ENCODE data around the gene USP5. TPM values are rescaled to one million over a fixed set of nuclear protein-coding genes. Genes with fewer than 3 reads are reported as not detected.
"Not testable (repeated sequence)": the region's sequence is repeated elsewhere in the genome, so short reads cannot be mapped to it uniquely, and the experiment has no call there.

The USP5 gene
- total RNA-seq, 1 experiment from 2014 or later: 230 TPM

GRCh38 chr12:6873094-6874014, 21.4 kb downstream of the USP5 start, which contains the start of gene SPSB2:
SPSB2 (minus strand) TSS chr12:6873303; CDS start chr12:6872901, 402 bp downstream.
- TF ChIP-seq, protein P1, sequence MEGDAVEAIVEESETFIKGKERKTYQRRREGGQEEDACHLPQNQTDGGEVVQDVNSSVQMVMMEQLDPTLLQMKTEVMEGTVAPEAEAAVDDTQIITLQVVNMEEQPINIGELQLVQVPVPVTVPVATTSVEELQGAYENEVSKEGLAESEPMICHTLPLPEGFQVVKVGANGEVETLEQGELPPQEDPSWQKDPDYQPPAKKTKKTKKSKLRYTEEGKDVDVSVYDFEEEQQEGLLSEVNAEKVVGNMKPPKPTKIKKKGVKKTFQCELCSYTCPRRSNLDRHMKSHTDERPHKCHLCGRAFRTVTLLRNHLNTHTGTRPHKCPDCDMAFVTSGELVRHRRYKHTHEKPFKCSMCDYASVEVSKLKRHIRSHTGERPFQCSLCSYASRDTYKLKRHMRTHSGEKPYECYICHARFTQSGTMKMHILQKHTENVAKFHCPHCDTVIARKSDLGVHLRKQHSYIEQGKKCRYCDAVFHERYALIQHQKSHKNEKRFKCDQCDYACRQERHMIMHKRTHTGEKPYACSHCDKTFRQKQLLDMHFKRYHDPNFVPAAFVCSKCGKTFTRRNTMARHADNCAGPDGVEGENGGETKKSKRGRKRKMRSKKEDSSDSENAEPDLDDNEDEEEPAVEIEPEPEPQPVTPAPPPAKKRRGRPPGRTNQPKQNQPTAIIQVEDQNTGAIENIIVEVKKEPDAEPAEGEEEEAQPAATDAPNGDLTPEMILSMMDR (IDR thresholded peaks at IDR 0.05; ENCODE audit: insufficient read depth in 1 of 2, low read depth in 1 of 2, low read length in 1 of 2, severe bottlenecking in 1 of 2, unreplicated experiment in 1 of 2): no peak

GRCh38 chr12:6874015-6874368, 22.0 kb downstream of the USP5 start:
- H3K4me3 ChIP-seq (ENCODE audit: low read depth, low read length): peak overlapping the region; percentile 89
- Mint-ChIP-seq H3K4me3 (ENCODE audit: unreplicated experiment) (peak overlapping the region; percentile 98), H3K36me3 (ENCODE audit: insufficient read depth, unreplicated experiment) (peaks cover 83% of the 10 kb centered on the region), H3K4me1 (ENCODE audit: low read depth, unreplicated experiment) (peaks cover 40% of the 10 kb centered on the region), H3K27ac (ENCODE audit: unreplicated experiment) (peak overlapping the region; percentile 95)
- BruUV-seq (replicated peaks); H3K36me3 ChIP-seq (ENCODE audit: control insufficient read depth, insufficient read depth, low read length); DNase-seq; H3K9me3 Mint-ChIP-seq (ENCODE audit: unreplicated experiment); intact Hi-C loops (cut with micrococcal nuclease; ENCODE audit: unreplicated experiment); H3K9me3 ChIP-seq; H3K27me3 Mint-ChIP-seq (ENCODE audit: insufficient read depth, unreplicated experiment); H3K27me3 ChIP-seq (replicated peaks; ENCODE audit: control insufficient read depth, insufficient read depth, low read length): not testable (repeated sequence)
- peaks cover 21% of the 10 kb centered on the region for H3K4me1 ChIP-seq
- ChIA-PET POLR2A (interaction anchor here (0.5 to 3.4 kb wide), 2 partner anchors 17 to 384 kb away, joined by 4 to 56 read pairs; no protein-coding TSS in a partner anchor), CTCF (interaction anchor here (0.6 to 3.5 kb wide), 4 partner anchors 18 to 88 kb away, joined by 4 to 87 read pairs (median 42); partner anchors contain the start of genes CDCA3 and USP5)

More at GRCh38 chr12:6873094-6874014, 21.4 kb downstream of the USP5 start, which contains the start of gene SPSB2:
- BruUV-seq (replicated peaks): no TSS peak
- H3K4me3 ChIP-seq (ENCODE audit: low read depth, low read length): peak within 1 kb of the TSS; percentile 89
- H3K27me3 ChIP-seq (replicated peaks; ENCODE audit: control insufficient read depth, insufficient read depth, low read length): no peaks in the 10 kb centered on the region
- DNase-seq: peak; percentile 100
- ChIA-PET POLR2A (interaction anchor here (0.5 to 3.7 kb wide), 16 partner anchors 9 to 184 kb away, joined by 3 to 56 read pairs (median 6); partner anchors contain the start of genes C12orf57, CDCA3, COPS7A and MLF2), CTCF (interaction anchor here (0.6 to 3.5 kb wide), 30 partner anchors 8 to 316 kb away, joined by 3 to 87 read pairs (median 7); partner anchors contain the start of genes C12orf57, CDCA3, COPS7A and ENO2)
- H3K36me3 ChIP-seq (ENCODE audit: control insufficient read depth, insufficient read depth, low read length): peaks cover 7% of the 10 kb centered on the region
- H3K9me3 ChIP-seq: no peaks in the 10 kb centered on the region
- Mint-ChIP-seq H3K9me3 (ENCODE audit: unreplicated experiment) (no peaks in the 10 kb centered on the region), H3K27me3 (ENCODE audit: insufficient read depth, unreplicated experiment) (no peaks in the 10 kb centered on the region), H3K36me3 (ENCODE audit: insufficient read depth, unreplicated experiment) (peaks cover 86% of the 10 kb centered on the region), H3K4me1 (ENCODE audit: low read depth, unreplicated experiment) (peaks cover 47% of the 10 kb centered on the region), H3K4me3 (ENCODE audit: unreplicated experiment) (peak within 1 kb of the TSS; percentile 98), H3K27ac (ENCODE audit: unreplicated experiment) (peak within 1 kb of the TSS; percentile 95)
- intact Hi-C loops (cut with micrococcal nuclease; ENCODE audit: unreplicated experiment): loop anchor here (1.0 kb wide), 4 partner anchors 13 to 64 kb away; partner anchors contain the start of gene LRRC23
- H3K4me1 ChIP-seq: peaks cover 26% of the 10 kb centered on the region

GRCh38 chr12:6879824-6880223, 27.9 kb downstream of the USP5 start:
- CTCF ChIA-PET: interaction anchor here (0.6 to 1.6 kb wide), 4 partner anchors 11 to 186 kb away, joined by 3 to 8 read pairs (median 5); no protein-coding TSS in a partner anchor
- POLR2A ChIA-PET: interaction anchor here (0.9 to 1.3 kb wide), 2 partner anchors 28 to 190 kb away, joined by 3 to 7 read pairs; partner anchors contain the start of genes CDCA3, USP5 and ZNF384

More at GRCh38 chr12:6879824-6880223, 27.9 kb downstream of the USP5 start:
- H3K27me3 ChIP-seq (replicated peaks; ENCODE audit: control insufficient read depth, insufficient read depth, low read length); H3K9me3 Mint-ChIP-seq (ENCODE audit: unreplicated experiment); H3K36me3 ChIP-seq (ENCODE audit: control insufficient read depth, insufficient read depth, low read length); H3K27me3 Mint-ChIP-seq (ENCODE audit: insufficient read depth, unreplicated experiment); DNase-seq; H3K4me3 Mint-ChIP-seq (ENCODE audit: unreplicated experiment); H3K4me3 ChIP-seq (ENCODE audit: low read depth, low read length); intact Hi-C loops (cut with micrococcal nuclease; ENCODE audit: unreplicated experiment); H3K9me3 ChIP-seq: not testable (repeated sequence)
- peak overlapping the region; percentile 88 for H3K27ac Mint-ChIP-seq (ENCODE audit: unreplicated experiment)
- TSS peak; percentile 73 for BruUV-seq (replicated peaks)
- H3K4me1 Mint-ChIP-seq (ENCODE audit: low read depth, unreplicated experiment): peaks cover 12% of the 10 kb centered on the region
- peaks cover 23% of the 10 kb centered on the region for H3K4me1 ChIP-seq
- peaks cover 71% of the 10 kb centered on the region for H3K36me3 Mint-ChIP-seq (ENCODE audit: insufficient read depth, unreplicated experiment)

All from Caco-2 (cell line).